NCI-H2227 (cell line): Measurements from ENCODE around the gene SPINK8.
A peak's percentile ranks its signal among the peaks of the same experiment; 100 is the strongest.
"Not testable (repeated sequence)": the region's sequence is repeated elsewhere in the genome, so short reads cannot be mapped to it uniquely, and the experiment has no call there.

Experiments
- DNase-seq: peaks from one replicate; lab custom pipeline; 2025; ENCODE audit not compliant: unreplicated experiment; lab: John Stamatoyannopoulos, UW

SPINK8 gene

DNA sequence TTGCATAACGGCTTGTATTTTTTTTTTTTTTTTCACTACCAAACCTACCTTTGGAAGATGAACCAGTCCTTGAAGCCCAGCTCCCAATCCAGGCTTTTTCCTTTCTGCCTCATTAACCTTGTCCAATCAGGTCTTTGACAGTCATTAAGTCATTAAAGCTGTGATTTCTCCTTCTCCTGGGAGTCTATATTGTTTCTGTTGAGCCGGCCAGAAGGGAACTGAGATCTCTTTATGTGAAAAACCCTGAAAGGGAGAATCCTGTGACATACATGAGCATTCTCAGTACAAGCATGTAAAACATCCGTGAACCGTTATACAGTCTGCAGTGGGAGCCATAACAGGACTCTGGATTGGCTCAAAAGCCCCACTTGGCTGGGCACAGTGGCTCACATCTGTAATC lies 52.6 kb downstream of the SPINK8 start:
- DNase-seq = no peak

GRCh38 chr3:48278884-48279559 lies 54.4 kb downstream of the SPINK8 start:
- DNase-seq = no peak

DNA sequence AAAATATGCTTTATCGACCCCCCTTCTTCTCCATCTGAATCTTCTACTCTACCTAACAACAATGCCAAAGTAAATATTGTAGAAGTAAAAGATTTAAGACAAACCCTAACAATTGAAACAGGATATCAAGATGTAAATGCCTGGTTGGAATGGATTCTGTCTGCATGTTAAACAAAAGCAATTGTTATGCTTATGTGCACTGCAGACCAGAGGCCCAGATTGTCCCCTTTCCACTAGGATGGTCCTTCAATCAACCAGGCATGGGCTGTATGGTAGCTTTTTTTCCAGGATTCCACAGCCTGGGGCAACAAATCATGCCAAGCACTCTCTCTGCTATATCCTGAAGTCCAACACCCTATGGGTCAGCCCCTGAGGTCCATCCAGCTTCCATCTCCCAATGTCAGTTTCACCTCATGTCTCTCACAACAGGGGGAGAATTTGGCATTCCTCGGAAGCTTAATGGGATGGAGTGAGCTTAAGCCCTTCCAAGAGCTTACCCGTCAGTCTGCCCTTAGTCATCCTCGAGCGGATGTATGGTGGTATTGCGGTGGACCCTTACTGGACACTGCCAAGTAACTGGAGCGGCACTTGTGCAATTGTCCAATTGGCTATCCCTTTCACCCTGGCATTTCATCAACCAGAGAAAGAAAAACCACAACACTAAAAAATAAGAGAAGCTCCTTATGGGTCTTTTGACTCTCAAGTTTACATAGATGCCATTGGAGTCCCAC lies 56.4 kb downstream of the SPINK8 start:
- no peak for DNase-seq

GRCh38 chr3:48275287-48276027 lies 58.0 kb downstream of the SPINK8 start:
- no peak for DNase-seq

- no peak for DNase-seq
These were observed 59.0 kb downstream of the SPINK8 start for GRCh38 chr3:48274452-48274851.

- DNase-seq = peak; percentile 66
These were observed 59.8 kb downstream of the SPINK8 start for GRCh38 chr3:48273594-48274211.

GRCh38 chr3:48271763-48272498 lies 61.5 kb downstream of the SPINK8 start:
- DNase-seq = no peak

- DNase-seq = not testable (repeated sequence)
These were observed 62.2 kb downstream of the SPINK8 start for GRCh38 chr3:48271223-48271622.

DNA sequence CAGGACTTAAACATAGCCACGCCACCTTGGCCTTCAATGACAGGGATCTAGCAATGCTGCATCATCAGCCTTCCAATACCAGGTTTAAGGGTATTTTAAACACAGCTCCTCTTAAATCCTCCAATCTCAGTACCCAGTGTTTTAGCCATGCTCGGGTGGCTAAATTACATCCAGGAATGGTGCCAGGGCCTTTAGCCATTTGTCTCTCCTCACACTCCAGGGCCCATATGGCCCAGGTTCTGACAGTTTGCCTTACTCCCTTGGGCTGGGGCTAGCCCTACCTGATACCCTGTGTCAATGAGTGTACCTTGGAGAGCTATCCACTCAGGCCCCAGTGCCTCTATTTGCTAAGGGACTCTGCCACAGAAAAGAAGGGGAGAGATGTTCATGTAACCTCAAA lies 63.2 kb downstream of the SPINK8 start:
- no peak for DNase-seq

GRCh38 chr3:48269592-48269991 lies 63.9 kb downstream of the SPINK8 start:
- no peak for DNase-seq

GRCh38 chr3:48268936-48269561 lies 64.4 kb downstream of the SPINK8 start:
- DNase-seq = no peak

- DNase-seq = no peak
These were observed 65.0 kb downstream of the SPINK8 start for GRCh38 chr3:48268381-48268935.

DNA sequence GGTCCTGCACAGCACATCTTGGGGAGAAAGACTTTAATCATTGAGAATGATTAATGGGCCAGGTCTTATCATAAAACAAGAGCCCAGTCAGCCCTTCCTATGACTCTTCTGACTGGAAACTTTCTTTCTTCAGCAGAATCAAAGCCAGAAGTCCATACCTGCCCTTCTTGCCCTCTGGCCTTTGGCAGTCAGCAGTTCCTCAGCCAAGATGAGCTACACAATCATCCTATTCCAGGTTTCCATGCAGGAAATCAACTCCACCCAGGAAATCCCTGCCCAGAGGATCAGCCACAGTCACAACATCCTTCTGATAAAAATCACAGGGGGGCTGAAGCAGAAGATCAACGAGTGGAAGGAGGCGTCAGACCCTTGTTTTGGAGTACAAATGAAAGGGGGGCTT lies 65.7 kb downstream of the SPINK8 start:
- no peak for DNase-seq

GRCh38 chr3:48258530-48258929 lies 74.9 kb downstream of the SPINK8 start:
- no peak for DNase-seq
